D721Med (cell line): ENCODE results near the gene GPR87.

Source experiments
- DNase-seq: peaks from one replicate; pipeline ENCODE4 v3.0.0; 2011; ENCODE audit warnings: low spot score; ENCODE audit not compliant: insufficient read length
- FAIRE-seq: peaks from 2 replicates; lab custom pipeline; 2011; peaks lifted over from hg19 to GRCh38; lab: Jason Lieb, UNC
- TF ChIP-seq, protein P1 (sequence below): IDR thresholded peaks from 2 replicates; pipeline ENCODE4 v1.5.1; 2012; ENCODE audit warnings: mild to moderate bottlenecking, control low read depth; ENCODE audit not compliant: insufficient read depth; ENCODE audit errors: missing control alignments

The GPR87 gene

DNA sequence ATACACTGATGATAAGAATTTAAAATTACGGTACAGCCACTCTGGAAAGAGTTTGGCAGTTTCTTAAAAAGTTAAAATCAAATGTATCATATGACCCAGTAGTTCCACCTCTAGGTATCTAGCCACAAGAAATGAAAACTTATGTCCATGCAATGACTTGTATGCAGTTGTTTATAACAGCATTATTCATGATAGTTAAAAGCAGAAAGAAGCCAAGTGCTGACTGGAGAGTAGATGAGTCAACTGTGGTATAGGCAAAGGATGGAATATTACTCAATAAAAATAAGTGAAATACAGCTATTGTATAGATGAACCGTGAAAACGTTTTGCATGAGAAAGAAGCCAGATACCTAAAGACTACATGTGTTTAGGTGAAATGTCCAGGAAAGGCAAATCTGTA is 14.8 kb downstream of the GPR87 start:
- TF ChIP-seq, protein P1, sequence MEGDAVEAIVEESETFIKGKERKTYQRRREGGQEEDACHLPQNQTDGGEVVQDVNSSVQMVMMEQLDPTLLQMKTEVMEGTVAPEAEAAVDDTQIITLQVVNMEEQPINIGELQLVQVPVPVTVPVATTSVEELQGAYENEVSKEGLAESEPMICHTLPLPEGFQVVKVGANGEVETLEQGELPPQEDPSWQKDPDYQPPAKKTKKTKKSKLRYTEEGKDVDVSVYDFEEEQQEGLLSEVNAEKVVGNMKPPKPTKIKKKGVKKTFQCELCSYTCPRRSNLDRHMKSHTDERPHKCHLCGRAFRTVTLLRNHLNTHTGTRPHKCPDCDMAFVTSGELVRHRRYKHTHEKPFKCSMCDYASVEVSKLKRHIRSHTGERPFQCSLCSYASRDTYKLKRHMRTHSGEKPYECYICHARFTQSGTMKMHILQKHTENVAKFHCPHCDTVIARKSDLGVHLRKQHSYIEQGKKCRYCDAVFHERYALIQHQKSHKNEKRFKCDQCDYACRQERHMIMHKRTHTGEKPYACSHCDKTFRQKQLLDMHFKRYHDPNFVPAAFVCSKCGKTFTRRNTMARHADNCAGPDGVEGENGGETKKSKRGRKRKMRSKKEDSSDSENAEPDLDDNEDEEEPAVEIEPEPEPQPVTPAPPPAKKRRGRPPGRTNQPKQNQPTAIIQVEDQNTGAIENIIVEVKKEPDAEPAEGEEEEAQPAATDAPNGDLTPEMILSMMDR: no peak
- DNase-seq: no peak
- FAIRE-seq: no peak

DNA sequence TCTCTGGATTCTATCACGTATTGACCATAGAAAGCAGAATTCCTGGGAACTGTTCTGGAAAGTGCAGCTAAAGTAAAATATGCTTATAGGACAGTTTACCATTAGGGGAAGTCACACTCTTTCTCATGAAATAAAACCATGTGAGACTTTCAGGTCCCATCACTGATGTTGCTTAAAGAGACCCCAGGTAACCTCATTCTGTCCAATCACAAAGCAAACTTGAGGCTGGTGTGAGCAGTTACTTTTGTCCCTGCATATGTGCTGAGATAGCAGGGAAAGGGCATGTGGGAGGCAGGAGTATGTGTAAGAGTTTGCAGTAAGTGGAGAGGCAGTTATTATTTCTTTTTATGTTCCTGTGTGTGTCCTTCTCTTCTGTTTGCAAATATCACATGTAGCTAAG is 16.1 kb downstream of the GPR87 start:
- FAIRE-seq (no peak), DNase-seq (no peak)
- TF ChIP-seq, protein P1: no peak

- TF ChIP-seq, protein P1: no peak
- DNase-seq: no peak
- no peak for FAIRE-seq
Observed at GRCh38 chr3:151299006-151299405, 17.6 kb downstream of the GPR87 start.

DNA sequence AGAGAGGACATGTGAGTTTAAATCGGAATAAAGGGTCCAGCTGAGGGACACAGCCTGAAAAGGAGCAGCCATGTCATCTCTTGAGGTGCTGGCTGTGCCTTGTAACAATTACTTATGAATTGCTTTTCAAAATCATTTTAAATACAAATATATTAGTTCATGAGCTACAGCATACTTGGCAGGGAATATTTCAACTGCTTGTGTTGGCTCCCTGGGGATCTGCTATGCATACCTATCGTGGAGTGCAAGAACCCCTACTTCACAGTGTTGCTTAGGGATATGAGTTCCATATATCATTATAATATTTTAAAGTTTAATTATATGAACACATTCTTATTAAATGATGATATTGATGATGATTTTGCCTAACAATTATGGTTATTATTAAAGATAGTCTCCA is 19.2 kb downstream of the GPR87 start:
- FAIRE-seq: no peak
- TF ChIP-seq, protein P1: no peak
- DNase-seq: no peak

GRCh38 chr3:151296226-151296625 is 20.4 kb downstream of the GPR87 start:
- DNase-seq (no peak), FAIRE-seq (no peak)
- TF ChIP-seq, protein P1: no peak

DNA sequence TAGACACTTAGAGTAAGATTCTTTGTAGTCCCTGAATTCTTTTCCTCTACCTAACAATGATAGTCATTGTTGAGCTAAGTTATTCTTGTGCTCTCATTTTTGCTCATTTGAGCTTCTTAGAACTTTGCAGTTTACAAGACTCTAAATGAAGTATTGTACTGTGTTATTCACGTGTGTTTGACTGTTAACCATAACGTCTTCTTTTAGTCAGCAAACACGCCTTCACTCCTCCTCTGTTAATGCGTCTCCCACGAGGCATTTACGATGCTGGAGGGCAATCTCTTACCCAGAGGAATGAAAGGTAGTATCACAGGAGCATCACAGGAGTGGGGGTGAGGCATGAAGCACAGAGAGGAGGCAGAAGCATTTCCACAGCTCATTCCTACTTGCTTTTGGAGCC is 23.5 kb downstream of the GPR87 start:
- FAIRE-seq (no peak), DNase-seq (no peak)
- TF ChIP-seq, protein P1: no peak

DNA sequence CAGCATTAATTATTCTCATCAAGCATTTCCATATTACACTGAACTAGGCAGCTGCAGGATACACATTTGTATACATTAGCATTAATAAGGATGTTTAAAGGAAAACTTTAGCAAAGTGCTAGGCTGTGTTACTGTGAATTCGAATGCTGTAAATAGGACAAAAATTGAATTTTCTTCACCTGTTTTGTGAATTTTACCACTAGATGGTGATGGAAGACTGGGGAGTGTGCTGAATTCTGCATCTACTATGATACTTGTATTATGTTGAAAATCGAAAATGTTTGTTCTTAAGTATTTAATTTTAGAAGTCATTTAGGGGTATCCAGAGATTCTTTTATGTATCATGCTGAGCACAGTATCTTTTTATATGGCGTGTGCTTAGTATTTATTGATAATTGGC is 25.9 kb downstream of the GPR87 start:
- TF ChIP-seq, protein P1: peak; percentile 61
- FAIRE-seq: no peak
- DNase-seq: no peak
